HEK293T (cell line): ENCODE results near the gene ATP5MC3.

ENCODE experiments used
- CTCF ChIA-PET: fragments of 350-600 bp; formaldehyde crosslinking; extraction: SDS; loops from one replicate; lab custom pipeline; 2021; ENCODE audit warnings: antibody characterized with exemption, inconsistent platforms; lab: Yijun Ruan, JAX
- POLR2A ChIA-PET: fragments of 350-600 bp; formaldehyde crosslinking; extraction: SDS; loops from one replicate; lab custom pipeline; 2020; ENCODE audit warnings: antibody characterized with exemption, inconsistent platforms; lab: Yijun Ruan, JAX
- DNase-seq: peaks from one replicate; pipeline ENCODE4 v3.0.0; 2012; ENCODE audit warnings: mixed read lengths; ENCODE audit errors: extremely low spot score
- ARNT ChIP-seq: fragments of 450-650 bp; IDR thresholded peaks from 2 replicates; pipeline ENCODE4 v1.6.1; 2017; ENCODE audit warnings: mild to moderate bottlenecking
- BHLHE40 ChIP-seq: fragments of 450-650 bp; IDR thresholded peaks from 2 replicates; pipeline ENCODE4 v1.6.1; 2016; ENCODE audit warnings: mild to moderate bottlenecking, moderate library complexity, borderline replicate concordance
- CTBP1 ChIP-seq: fragments of 450-650 bp; IDR thresholded peaks from 2 replicates; pipeline ENCODE4 v1.6.1; 2016; ENCODE audit warnings: borderline replicate concordance
- ELF4 ChIP-seq: fragments of 450-650 bp; IDR thresholded peaks from 2 replicates; pipeline ENCODE4 v1.6.1; 2017; ENCODE audit warnings: antibody characterized with exemption
- FOXA1 ChIP-seq: fragments of 450-650 bp; IDR thresholded peaks from 2 replicates; pipeline ENCODE4 v1.6.1; 2016; ENCODE audit warnings: mild to moderate bottlenecking
- FOXK2 ChIP-seq: fragments of 450-650 bp; IDR thresholded peaks from 2 replicates; pipeline ENCODE4 v1.6.1; 2016; ENCODE audit warnings: mild to moderate bottlenecking
- FOXM1 ChIP-seq: fragments of 450-650 bp; IDR thresholded peaks from 2 replicates; pipeline ENCODE4 v1.6.1; 2017; ENCODE audit warnings: mild to moderate bottlenecking, borderline replicate concordance
- HDGF ChIP-seq: fragments of 450-650 bp; IDR thresholded peaks from 2 replicates; pipeline ENCODE4 v1.6.1; 2017; ENCODE audit warnings: antibody characterized with exemption, borderline replicate concordance
- L3MBTL2 ChIP-seq: fragments of 450-650 bp; conservative IDR thresholded peaks from 2 replicates; pipeline ENCODE4 v1.6.1; 2016; ENCODE audit warnings: mild to moderate bottlenecking
- LEF1 ChIP-seq: fragments of 450-650 bp; IDR thresholded peaks from 2 replicates; pipeline ENCODE4 v1.6.1; 2017; ENCODE audit warnings: mild to moderate bottlenecking, borderline replicate concordance
- NFRKB ChIP-seq: fragments of 450-650 bp; IDR thresholded peaks from 2 replicates; pipeline ENCODE4 v1.6.1; 2016; ENCODE audit warnings: mild to moderate bottlenecking, moderate library complexity
- PKNOX1 ChIP-seq: fragments of 450-650 bp; IDR thresholded peaks from 2 replicates; pipeline ENCODE4 v1.6.1; 2016
- SP1 ChIP-seq: fragments of 450-650 bp; IDR thresholded peaks from 2 replicates; pipeline ENCODE4 v1.6.1; 2017
- SUZ12 ChIP-seq: fragments of 450-650 bp; IDR thresholded peaks from 2 replicates; pipeline ENCODE4 v1.6.1; 2016; ENCODE audit warnings: mild to moderate bottlenecking
- TARDBP ChIP-seq: fragments of 450-650 bp; IDR thresholded peaks from 2 replicates; pipeline ENCODE4 v1.6.1; 2016
- ZNF384 ChIP-seq: fragments of 450-650 bp; IDR thresholded peaks from 2 replicates; pipeline ENCODE4 v1.6.1; 2016

The ATP5MC3 gene

GRCh38 chr2:175170659-175171304 is 10.7 kb downstream of the ATP5MC3 start:
- ChIA-PET POLR2A (no interaction called here), CTCF (no interaction called here)

DNA sequence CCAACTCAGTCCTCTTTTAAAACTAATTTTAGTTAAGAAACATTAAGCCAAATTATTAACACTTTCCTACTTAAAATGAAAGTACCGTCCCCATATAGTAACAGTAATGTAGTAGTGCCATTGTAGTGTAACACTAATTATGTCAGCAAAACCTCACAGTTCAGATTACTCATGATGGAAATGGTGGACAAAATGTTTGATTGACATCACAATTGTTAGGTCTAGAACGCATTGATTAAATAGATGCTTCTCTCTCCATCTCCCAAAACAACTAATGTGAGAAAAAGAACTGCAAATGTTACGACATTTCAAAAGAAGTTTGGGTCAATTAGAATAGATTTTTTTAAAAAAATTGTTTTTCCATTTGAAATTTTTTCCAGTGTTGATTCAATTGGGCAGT is 12.3 kb downstream of the ATP5MC3 start:
- ChIA-PET POLR2A (interaction anchor here (0.9 to 1.6 kb wide), 4 partner anchors 8 to 164 kb away, joined by 3 to 17 read pairs (median 6); partner anchors contain the start of gene CHN1), CTCF (no interaction called here)
- TF ChIP-seq PKNOX1: peak; percentile 55
- no peak for TF ChIP-seq FOXA1
- DNase-seq: no peak

More at GRCh38 chr2:175170659-175171304, 10.7 kb downstream of the ATP5MC3 start:
- no peak for DNase-seq
- TF ChIP-seq L3MBTL2 (no peak), TARDBP (no peak), NFRKB (no peak), ELF4 (no peak), FOXA1 (no peak), BHLHE40 (no peak), FOXK2 (no peak), LEF1 (no peak), PKNOX1 (no peak), CTBP1 (no peak), FOXM1 (no peak), HDGF (no peak), SP1 (no peak), ARNT (no peak), SUZ12 (no peak), ZNF384 (no peak)

DNA sequence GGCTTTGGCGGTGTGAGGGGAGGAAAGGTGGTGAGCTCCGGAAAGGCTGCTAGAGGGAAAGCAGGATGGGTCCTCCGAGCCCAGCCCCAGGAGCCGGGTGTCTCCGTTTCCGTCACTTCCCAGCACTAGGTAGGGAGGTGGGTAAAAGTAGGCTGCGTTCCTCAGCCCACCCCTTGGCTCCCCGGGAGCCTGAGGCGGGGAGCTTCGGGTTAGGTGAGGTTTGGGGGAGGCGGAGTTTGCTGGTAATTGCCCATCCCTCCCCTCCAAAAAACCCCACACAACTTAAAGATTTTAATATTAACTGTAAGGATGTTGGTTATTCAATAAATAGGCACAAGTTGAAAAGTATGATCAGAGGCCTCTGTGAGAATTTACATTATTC is 13.0 kb downstream of the ATP5MC3 start:
- POLR2A ChIA-PET: interaction anchor here (0.6 to 1.6 kb wide), 9 partner anchors 9 to 163 kb away, joined by 3 to 17 read pairs (median 3); partner anchors contain the start of gene CHN1
- DNase-seq: no peak
- no peak for TF ChIP-seq SUZ12
- TF ChIP-seq FOXK2: no peak
- TF ChIP-seq ZNF384: no peak
- TF ChIP-seq FOXM1: no peak
- no peak for TF ChIP-seq ARNT
- TF ChIP-seq LEF1: no peak
- no peak; the same call in 1 of the 2 replicates for TF ChIP-seq ELF4
- TF ChIP-seq L3MBTL2: peak; percentile 22; the same call in 1 of the 2 replicates
- CTCF ChIA-PET: no interaction called here

DNA sequence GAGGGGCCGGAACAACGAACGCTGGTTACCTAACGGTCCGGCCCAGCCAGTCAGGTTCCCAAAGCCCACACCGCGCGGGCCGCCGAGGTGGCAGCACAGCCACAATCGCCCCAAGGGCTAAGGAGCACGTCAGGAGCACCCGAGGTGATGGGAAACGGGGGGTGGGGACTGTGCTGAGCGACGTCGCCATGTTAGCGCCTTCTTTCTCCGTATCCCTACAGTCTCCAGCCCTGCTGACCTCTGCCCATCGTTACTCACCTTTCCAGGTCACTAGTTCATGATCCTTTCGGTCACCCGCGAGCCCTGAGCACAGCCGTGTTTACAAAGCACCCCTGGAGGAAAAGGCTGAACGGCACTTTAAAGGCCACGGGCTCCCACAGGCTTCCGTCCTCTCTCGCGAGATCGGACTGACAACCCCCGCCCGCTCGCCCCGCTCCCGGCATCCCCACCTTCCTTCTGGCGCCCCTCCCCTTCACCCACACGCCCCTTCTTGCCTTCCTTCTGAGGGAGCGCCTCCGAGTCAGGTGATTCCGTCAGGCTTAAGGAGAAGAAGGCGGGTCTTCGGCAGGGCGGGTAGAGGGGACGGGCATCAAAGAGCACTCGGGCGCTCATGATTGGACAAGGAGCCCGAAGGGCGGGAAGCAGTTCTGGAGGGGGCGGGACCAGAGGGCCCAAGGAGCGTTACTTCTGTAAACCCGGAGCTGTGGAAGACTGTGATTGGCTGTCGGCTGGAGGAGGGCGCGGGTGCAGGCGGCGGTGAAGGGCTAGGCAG is 13.5 kb downstream of the ATP5MC3 start, which contains the start of gene ATF2:
ATF2 (minus strand) TSS at position 412 of the 772 bp plus-strand sequence. CDS start 31,760 bp downstream, outside the sequence.
- DNase-seq: peak; percentile 93
- ChIA-PET POLR2A (interaction anchor here (0.6 to 1.6 kb wide), 11 partner anchors 9 to 937 kb away, joined by 3 to 17 read pairs (median 3); partner anchors contain the start of gene CHN1), CTCF (interaction anchor here (0.6 kb wide), 1 partner anchor 97 kb away, joined by 3 read pairs; no protein-coding TSS in a partner anchor)
- TF ChIP-seq BHLHE40: no peak
- TF ChIP-seq FOXA1: no peak
- no peak for TF ChIP-seq SUZ12
- TF ChIP-seq L3MBTL2: no peak
- peak; percentile 59; the same call in 1 of the 2 replicates for TF ChIP-seq SP1
- no peak for TF ChIP-seq NFRKB
- TF ChIP-seq LEF1: no peak
- TF ChIP-seq ARNT: no peak
- no peak for TF ChIP-seq TARDBP
- peak; percentile 88 for TF ChIP-seq PKNOX1
- no peak for TF ChIP-seq FOXM1
- no peak for TF ChIP-seq CTBP1
- 0 out of 2 replicates have a peak, but pooled peaks have one; percentile 34 for TF ChIP-seq ELF4
- no peak for TF ChIP-seq ZNF384
- TF ChIP-seq HDGF: no peak

- ChIA-PET CTCF (interaction anchor here (0.6 kb wide), 1 partner anchor 97 kb away, joined by 3 read pairs; no protein-coding TSS in a partner anchor), POLR2A (interaction anchor here (0.6 to 1.2 kb wide), 2 partner anchors 12 to 938 kb away, joined by 3 to 4 read pairs; no protein-coding TSS in a partner anchor)
- TF ChIP-seq PKNOX1 (no peak), BHLHE40 (no peak), SP1 (no peak), L3MBTL2 (no peak), SUZ12 (no peak), ZNF384 (no peak), HDGF (no peak), CTBP1 (no peak)
- DNase-seq: peak; percentile 29
These were observed 14.3 kb downstream of the ATP5MC3 start for GRCh38 chr2:175167076-175167791.
